K562 (cell line): Measurements from ENCODE around the gene NDUFB10. TPM values are rescaled to one million over a fixed set of nuclear protein-coding genes. Genes with fewer than 3 reads are reported as not detected.

Experiments
- ARID1B ChIP-seq: fragments of 450-650 bp; IDR thresholded peaks from 2 replicates; pipeline ENCODE4 v1.6.1; 2016; ENCODE audit warnings: antibody characterized with exemption, mild to moderate bottlenecking, inconsistent platforms
- E2F3 ChIP-seq: fragments of 250-450 bp; sonication (Bioruptor Pico); IDR thresholded peaks from 2 replicates; pipeline ENCODE4 v1.4.0; 2020; ENCODE audit warnings: mild to moderate bottlenecking
- ESRRB ChIP-seq: fragments of 250-450 bp; sonication (Bioruptor Pico); IDR thresholded peaks from 2 replicates; pipeline ENCODE4 v1.5.0; 2020; ENCODE audit warnings: mild to moderate bottlenecking, moderate library complexity, borderline replicate concordance
- KAT8 ChIP-seq: fragments of 450-650 bp; IDR thresholded peaks from 2 replicates; pipeline ENCODE4 v1.6.1; 2016; ENCODE audit warnings: low read depth, mild to moderate bottlenecking
- MEIS2 ChIP-seq: fragments of 450-650 bp; IDR thresholded peaks from 2 replicates; pipeline ENCODE4 v1.6.1; 2014; ENCODE audit warnings: mild to moderate bottlenecking; ENCODE audit not compliant: partially characterized antibody
- NCOA4 ChIP-seq: fragments of 450-650 bp; IDR thresholded peaks from 2 replicates; pipeline ENCODE4 v1.6.1; 2018; ENCODE audit warnings: mild to moderate bottlenecking; ENCODE audit not compliant: partially characterized antibody
- PHF20 ChIP-seq: fragments of 450-650 bp; IDR thresholded peaks from 2 replicates; pipeline ENCODE4 v1.6.1; 2018; ENCODE audit not compliant: partially characterized antibody
- PHF8 ChIP-seq: fragments of 200-600 bp; sonication (generic); IDR thresholded peaks from 2 replicates; pipeline ENCODE4 v1.6.1; 2012; ENCODE audit warnings: mixed run types, mild to moderate bottlenecking, inconsistent platforms, low read length, moderate library complexity, borderline replicate concordance
- PRMT5 ChIP-seq: sonication (generic); formaldehyde crosslinking; IDR thresholded peaks from 2 replicates; pipeline ENCODE4 v1.5.0; 2020; ENCODE audit warnings: missing genetic modification reagents
- RAD21 ChIP-seq, 2 experiments: fragments of 250-450 bp in 1 of 2; fragments of 450-650 bp in 1 of 2; sonication (Bioruptor Pico) in 1 of 2; formaldehyde crosslinking in 1 of 2; IDR thresholded peaks in 1 of 2; conservative IDR thresholded peaks in 1 of 2; 2 replicates each; pipeline versions ENCODE4 v1.4.0 to v1.8.0; 2020 to 2022; ENCODE audit warnings: mild to moderate bottlenecking in 2 of 2, moderate library complexity in 1 of 2
- SMAD3 ChIP-seq: fragments of 450-650 bp; formaldehyde crosslinking; conservative IDR thresholded peaks from 2 replicates; pipeline ENCODE4 v1.4.0; 2020; ENCODE audit warnings: mild to moderate bottlenecking
- SMARCC2 ChIP-seq: fragments of 450-650 bp; IDR thresholded peaks from 2 replicates; pipeline ENCODE4 v1.6.1; 2017; ENCODE audit warnings: antibody characterized with exemption, moderate library complexity, mild to moderate bottlenecking, low read depth
- SRSF3 ChIP-seq: fragments of 200-400 bp; formaldehyde crosslinking; IDR thresholded peaks from 2 replicates; pipeline ENCODE4 v1.6.1; 2016; ENCODE audit warnings: mild to moderate bottlenecking, low read length, moderate library complexity; ENCODE audit not compliant: insufficient read depth
- polyA plus RNA-seq, 8 experiments: library from polyadenylated mRNA; depleted of rRNA in 4 of 8; stranded (reverse) in 5 of 8; unstranded in 3 of 8; fragments of >200 nt; fragmentation: Nextera tagmentation in 2 of 8; fragmentation: Illumina TruSeq in 1 of 8; extraction: Ambion mirVana in 2 of 8; extraction: Trizol in 1 of 8; gene quantifications; 2 replicates each; pipeline versions ENCODE4 v1.2.1 to v1.2.3, GENCODE V29; 2011 to 2014; ENCODE audit warnings: inconsistent platforms in 1 of 8, missing spikeins in 1 of 8
- total RNA-seq, 7 experiments: library from RNA; depleted of rRNA in 6 of 7; stranded (reverse); fragments of >200 nt in 6 of 7; fragmentation: Illumina TruSeq in 2 of 7; extraction: Trizol in 2 of 7; gene quantifications; 2 replicates each; pipeline versions ENCODE4 v1.2.1 to v1.2.3, GENCODE V29; 2011 to 2021; ENCODE audit warnings: low replicate concordance in 1 of 7
- TF ChIP-seq, protein P1 (sequence below): fragments of 200-400 bp; formaldehyde crosslinking; IDR thresholded peaks from 2 replicates; pipeline ENCODE4 v1.6.1; 2017; ENCODE audit warnings: mild to moderate bottlenecking, low read depth, low read length, moderate library complexity
- TF ChIP-seq, protein P2 (sequence below), 2 experiments: IDR thresholded peaks; 2 replicates each; pipeline ENCODE4 v1.6.1; 2012; ENCODE audit warnings: improper control_type of control experiment in 2 of 2, low read depth in 2 of 2, low read length in 2 of 2, borderline replicate concordance in 1 of 2
- TF ChIP-seq, protein P3 (sequence below), 2 experiments: fragments of 450-650 bp; IDR thresholded peaks; 2 replicates each; pipeline ENCODE4 v1.6.1; 2016
- TF ChIP-seq, protein P4 (sequence below): fragments of 200-800 bp; sonication (Bioruptor generic); IDR thresholded peaks from 2 replicates; pipeline ENCODE4 v1.6.1; 2017; ENCODE audit warnings: missing genetic modification characterization, missing compliant biosample characterization
- TF ChIP-seq, protein P5 (sequence below): sonication (generic); formaldehyde crosslinking; IDR thresholded peaks from 2 replicates; pipeline ENCODE4 v1.9.0; 2022; ENCODE audit warnings: mild to moderate bottlenecking, missing genetic modification reagents

NDUFB10 gene
- total and polyA plus RNA-seq, 9 of the 15 experiments (the other 6 are each of a cell fraction or from before 2014, with no cell fraction given): 69.3 to 527 (median 161) TPM

DNA sequence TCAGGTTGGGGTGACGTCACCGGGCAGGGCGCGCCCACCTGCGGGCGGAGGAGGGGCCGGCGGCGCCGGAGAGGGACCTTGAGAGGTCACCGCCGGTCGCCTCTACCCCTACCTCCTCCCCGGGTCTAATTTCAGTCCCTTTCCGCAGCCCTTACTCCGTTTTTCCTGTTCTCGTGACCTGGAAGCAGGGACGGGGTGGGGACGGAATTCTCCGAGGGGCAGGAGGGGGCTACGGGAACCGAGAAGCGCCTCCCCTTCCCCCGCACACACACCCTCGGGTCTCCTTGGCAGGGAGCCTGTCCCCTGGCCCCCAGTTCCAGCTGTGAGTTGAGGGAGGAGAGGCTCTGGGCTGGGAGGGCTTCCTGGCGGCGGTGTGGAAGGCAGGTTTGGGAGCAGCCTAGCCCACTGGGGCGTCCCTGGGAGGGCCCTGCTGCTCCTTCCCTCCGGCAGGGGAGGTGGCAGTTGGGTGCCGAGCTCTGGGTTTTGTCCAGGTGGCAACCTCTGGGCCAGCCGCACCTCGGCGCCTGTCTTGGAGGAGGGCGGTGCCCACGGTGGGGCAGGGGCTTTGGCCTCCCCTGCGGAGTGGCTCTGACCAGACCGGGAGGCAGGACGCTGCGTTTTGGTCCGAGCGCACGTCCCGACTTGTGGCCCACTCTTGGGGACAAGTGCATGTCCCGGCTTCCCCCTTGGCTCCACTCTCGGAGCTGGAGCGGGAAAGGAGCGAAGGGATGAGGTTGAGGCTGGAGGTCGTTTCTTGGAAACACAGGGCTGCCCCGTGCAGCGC lies 31.2 kb downstream of the NDUFB10 start (continued):
- TF ChIP-seq, protein P1, sequence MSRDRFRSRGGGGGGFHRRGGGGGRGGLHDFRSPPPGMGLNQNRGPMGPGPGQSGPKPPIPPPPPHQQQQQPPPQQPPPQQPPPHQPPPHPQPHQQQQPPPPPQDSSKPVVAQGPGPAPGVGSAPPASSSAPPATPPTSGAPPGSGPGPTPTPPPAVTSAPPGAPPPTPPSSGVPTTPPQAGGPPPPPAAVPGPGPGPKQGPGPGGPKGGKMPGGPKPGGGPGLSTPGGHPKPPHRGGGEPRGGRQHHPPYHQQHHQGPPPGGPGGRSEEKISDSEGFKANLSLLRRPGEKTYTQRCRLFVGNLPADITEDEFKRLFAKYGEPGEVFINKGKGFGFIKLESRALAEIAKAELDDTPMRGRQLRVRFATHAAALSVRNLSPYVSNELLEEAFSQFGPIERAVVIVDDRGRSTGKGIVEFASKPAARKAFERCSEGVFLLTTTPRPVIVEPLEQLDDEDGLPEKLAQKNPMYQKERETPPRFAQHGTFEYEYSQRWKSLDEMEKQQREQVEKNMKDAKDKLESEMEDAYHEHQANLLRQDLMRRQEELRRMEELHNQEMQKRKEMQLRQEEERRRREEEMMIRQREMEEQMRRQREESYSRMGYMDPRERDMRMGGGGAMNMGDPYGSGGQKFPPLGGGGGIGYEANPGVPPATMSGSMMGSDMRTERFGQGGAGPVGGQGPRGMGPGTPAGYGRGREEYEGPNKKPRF: no peak
- TF ChIP-seq ESRRB (CRISPR knock-in tag) (no peak), RAD21 (CRISPR knock-in tag; conservative IDR thresholded peaks at IDR 0.05 in 1 of 2, IDR thresholded peaks at IDR 0.05 in 1 of 2) (no peak), PHF8 (peak; percentile 45; the same call in 1 of the 2 replicates), ARID1B (peak; percentile 28; the same call in 1 of the 2 replicates), PHF20 (no peak), SMAD3 (CRISPR knock-in tag) (no peak), SMARCC2 (no peak), E2F3 (CRISPR knock-in tag) (no peak), PRMT5 (CRISPR knock-in tag) (no peak), SRSF3 (no peak), NCOA4 (no peak), KAT8 (no peak), MEIS2 (no peak)
- TF ChIP-seq, protein P2, sequence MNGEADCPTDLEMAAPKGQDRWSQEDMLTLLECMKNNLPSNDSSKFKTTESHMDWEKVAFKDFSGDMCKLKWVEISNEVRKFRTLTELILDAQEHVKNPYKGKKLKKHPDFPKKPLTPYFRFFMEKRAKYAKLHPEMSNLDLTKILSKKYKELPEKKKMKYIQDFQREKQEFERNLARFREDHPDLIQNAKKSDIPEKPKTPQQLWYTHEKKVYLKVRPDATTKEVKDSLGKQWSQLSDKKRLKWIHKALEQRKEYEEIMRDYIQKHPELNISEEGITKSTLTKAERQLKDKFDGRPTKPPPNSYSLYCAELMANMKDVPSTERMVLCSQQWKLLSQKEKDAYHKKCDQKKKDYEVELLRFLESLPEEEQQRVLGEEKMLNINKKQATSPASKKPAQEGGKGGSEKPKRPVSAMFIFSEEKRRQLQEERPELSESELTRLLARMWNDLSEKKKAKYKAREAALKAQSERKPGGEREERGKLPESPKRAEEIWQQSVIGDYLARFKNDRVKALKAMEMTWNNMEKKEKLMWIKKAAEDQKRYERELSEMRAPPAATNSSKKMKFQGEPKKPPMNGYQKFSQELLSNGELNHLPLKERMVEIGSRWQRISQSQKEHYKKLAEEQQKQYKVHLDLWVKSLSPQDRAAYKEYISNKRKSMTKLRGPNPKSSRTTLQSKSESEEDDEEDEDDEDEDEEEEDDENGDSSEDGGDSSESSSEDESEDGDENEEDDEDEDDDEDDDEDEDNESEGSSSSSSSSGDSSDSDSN (IDR thresholded peaks at IDR 0.05; ENCODE audit: borderline replicate concordance in 1 of 2, low read depth in 2 of 2, low read length in 2 of 2): no peak
- TF ChIP-seq, protein P3, sequence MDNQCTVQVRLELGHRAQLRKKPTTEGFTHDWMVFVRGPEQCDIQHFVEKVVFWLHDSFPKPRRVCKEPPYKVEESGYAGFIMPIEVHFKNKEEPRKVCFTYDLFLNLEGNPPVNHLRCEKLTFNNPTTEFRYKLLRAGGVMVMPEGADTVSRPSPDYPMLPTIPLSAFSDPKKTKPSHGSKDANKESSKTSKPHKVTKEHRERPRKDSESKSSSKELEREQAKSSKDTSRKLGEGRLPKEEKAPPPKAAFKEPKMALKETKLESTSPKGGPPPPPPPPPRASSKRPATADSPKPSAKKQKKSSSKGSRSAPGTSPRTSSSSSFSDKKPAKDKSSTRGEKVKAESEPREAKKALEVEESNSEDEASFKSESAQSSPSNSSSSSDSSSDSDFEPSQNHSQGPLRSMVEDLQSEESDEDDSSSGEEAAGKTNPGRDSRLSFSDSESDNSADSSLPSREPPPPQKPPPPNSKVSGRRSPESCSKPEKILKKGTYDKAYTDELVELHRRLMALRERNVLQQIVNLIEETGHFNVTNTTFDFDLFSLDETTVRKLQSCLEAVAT (IDR thresholded peaks at IDR 0.05): no peak
- TF ChIP-seq, protein P4, sequence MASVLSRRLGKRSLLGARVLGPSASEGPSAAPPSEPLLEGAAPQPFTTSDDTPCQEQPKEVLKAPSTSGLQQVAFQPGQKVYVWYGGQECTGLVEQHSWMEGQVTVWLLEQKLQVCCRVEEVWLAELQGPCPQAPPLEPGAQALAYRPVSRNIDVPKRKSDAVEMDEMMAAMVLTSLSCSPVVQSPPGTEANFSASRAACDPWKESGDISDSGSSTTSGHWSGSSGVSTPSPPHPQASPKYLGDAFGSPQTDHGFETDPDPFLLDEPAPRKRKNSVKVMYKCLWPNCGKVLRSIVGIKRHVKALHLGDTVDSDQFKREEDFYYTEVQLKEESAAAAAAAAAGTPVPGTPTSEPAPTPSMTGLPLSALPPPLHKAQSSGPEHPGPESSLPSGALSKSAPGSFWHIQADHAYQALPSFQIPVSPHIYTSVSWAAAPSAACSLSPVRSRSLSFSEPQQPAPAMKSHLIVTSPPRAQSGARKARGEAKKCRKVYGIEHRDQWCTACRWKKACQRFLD (CRISPR knock-in tag): 0 out of 2 replicates have a peak, but pooled peaks have one; percentile 1
- TF ChIP-seq, protein P5, sequence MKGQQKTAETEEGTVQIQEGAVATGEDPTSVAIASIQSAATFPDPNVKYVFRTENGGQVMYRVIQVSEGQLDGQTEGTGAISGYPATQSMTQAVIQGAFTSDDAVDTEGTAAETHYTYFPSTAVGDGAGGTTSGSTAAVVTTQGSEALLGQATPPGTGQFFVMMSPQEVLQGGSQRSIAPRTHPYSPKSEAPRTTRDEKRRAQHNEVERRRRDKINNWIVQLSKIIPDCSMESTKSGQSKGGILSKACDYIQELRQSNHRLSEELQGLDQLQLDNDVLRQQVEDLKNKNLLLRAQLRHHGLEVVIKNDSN: no peak
